ENCODE results near the gene TXNL1.

TXNL1 gene

DNA sequence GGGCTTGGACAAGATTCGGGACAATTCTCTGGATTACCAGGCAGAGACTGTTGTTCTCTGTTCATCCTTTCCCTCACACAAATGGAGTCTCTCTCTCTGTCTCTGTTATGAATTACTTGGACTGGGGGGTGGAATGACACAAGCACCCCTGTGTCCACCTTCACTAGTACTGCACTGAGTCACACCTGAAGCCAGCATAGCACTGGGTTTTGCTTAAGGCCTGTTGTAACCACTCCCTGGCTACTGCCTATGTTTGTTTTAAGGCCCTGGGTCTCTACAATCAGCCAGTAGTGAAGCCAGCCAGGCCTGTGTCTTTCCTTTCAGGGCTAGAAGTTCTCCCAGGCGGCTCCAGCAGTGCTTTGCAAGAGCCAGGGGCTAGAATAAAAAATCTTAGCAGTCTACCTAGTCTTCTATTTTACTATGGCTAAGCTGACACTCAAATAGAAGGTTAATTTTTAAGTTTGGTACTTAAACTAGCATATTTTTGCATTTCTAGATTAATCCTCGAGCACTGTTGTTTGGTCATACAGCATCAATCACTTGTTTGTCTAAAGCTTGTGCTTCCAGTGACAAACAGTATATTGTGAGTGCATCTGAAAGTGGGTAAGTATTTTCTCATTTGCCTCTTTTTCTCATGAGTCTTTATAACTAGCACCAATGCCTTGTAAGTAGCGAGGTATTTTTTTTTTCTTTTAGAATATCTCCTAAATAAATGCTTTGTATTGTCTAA is 40.6 kb upstream of the TXNL1 start:
- no peak for ATAC-seq
- TF ChIP-seq, protein P1, sequence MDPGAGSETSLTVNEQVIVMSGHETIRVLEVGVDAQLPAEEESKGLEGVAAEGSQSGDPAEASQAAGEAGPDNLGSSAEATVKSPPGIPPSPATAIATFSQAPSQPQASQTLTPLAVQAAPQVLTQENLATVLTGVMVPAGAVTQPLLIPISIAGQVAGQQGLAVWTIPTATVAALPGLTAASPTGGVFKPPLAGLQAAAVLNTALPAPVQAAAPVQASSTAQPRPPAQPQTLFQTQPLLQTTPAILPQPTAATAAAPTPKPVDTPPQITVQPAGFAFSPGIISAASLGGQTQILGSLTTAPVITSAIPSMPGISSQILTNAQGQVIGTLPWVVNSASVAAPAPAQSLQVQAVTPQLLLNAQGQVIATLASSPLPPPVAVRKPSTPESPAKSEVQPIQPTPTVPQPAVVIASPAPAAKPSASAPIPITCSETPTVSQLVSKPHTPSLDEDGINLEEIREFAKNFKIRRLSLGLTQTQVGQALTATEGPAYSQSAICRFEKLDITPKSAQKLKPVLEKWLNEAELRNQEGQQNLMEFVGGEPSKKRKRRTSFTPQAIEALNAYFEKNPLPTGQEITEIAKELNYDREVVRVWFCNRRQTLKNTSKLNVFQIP (CRISPR knock-in tag; IDR thresholded peaks at IDR 0.05; ENCODE audit: borderline replicate concordance, low read depth): no peak
- no peak for TF ChIP-seq OSR1 (CRISPR knock-in tag; IDR thresholded peaks at IDR 0.05)

DNA sequence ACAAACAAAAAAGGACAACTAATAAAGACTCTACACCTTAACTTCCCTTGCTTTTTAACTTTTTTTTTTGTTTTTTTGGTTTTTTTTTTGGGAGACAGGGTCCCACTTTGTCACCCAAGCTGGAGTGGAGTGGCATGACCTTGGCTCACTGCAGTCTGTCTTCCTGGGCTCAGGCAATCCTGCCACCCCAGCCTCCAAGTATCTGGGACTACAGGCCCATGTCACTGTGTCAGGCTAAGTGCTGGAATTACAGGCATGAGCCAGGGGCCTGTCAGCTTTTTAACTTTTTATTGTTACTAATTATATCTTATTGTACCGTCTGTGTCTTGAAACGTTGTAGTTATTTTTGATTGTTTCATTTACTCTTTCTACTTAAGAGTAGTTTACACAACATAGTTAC is 38.2 kb upstream of the TXNL1 start:
- TF ChIP-seq ZFP30 (CRISPR knock-in tag; IDR thresholded peaks at IDR 0.05): no peak
- TF ChIP-seq CREB5 (CRISPR knock-in tag; IDR thresholded peaks at IDR 0.05; ENCODE audit: low read depth): no peak
- TF ChIP-seq TOX (CRISPR knock-in tag; IDR thresholded peaks at IDR 0.05; ENCODE audit: borderline replicate concordance): no peak
- no peak for TF ChIP-seq PATZ1 (CRISPR knock-in tag; IDR thresholded peaks at IDR 0.05; ENCODE audit: borderline replicate concordance)
- no peak for TF ChIP-seq ZNF70 (CRISPR knock-in tag; IDR thresholded peaks at IDR 0.05)
- no peak for TF ChIP-seq ZNF8 (CRISPR knock-in tag; IDR thresholded peaks at IDR 0.05)
- TF ChIP-seq ZFP3 (CRISPR knock-in tag; IDR thresholded peaks at IDR 0.05): no peak
- no peak for TF ChIP-seq CSRNP3 (CRISPR knock-in tag; IDR thresholded peaks at IDR 0.05)
- no peak for TF ChIP-seq BACH2 (CRISPR knock-in tag; IDR thresholded peaks at IDR 0.05; ENCODE audit: borderline replicate concordance)
- no peak for TF ChIP-seq ARNTL (CRISPR knock-in tag; IDR thresholded peaks at IDR 0.05; ENCODE audit: borderline replicate concordance, low read depth)
- TF ChIP-seq ISL1 (CRISPR knock-in tag; IDR thresholded peaks at IDR 0.05): no peak
- no peak for TF ChIP-seq TCF4 (CRISPR knock-in tag; IDR thresholded peaks at IDR 0.05; ENCODE audit: borderline replicate concordance)
- no peak for ATAC-seq

DNA sequence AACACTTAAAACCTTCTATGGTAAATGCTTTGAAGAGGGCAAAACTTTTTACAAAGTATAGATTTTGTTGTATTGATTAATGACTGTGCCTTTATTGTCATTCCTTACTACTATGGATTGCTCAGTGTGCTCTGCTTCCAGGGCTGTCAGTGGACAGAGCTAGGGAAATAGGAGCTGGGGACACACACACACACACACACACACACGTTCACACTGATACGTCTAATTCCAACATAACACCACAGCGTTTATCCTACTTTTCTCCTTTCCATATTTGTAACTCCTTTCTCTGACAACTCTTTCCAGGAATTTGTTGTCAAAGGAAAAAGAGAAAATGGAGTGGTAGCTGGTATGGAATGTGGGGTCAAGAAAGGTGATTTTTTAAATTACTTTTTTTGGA is 34.6 kb upstream of the TXNL1 start:
- no peak for TF ChIP-seq ZFP3 (CRISPR knock-in tag; IDR thresholded peaks at IDR 0.05)
- ATAC-seq: no peak

DNA sequence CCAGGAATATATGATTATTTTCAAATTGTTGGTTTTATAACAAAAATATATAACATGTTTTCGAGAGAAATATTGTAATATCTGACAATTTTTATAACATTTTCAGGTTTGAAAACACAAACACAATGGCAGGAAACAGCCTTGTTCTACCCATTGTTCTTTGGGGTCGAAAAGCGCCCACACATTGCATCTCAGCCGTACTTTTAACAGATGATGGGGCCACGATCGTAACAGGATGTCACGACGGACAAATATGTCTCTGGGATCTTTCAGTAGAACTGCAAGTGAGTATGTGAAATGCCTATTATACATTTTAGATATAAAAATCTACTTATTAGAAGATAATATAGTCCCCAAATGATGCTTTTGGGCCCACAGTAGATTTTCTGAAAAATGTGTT is 34.0 kb upstream of the TXNL1 start:
- TF ChIP-seq ZNF8 (CRISPR knock-in tag; IDR thresholded peaks at IDR 0.05): no peak
- TF ChIP-seq CSRNP3 (CRISPR knock-in tag; IDR thresholded peaks at IDR 0.05): no peak
- TF ChIP-seq CSDC2 (CRISPR knock-in tag; IDR thresholded peaks at IDR 0.05): no peak
- no peak for TF ChIP-seq ZNF70 (CRISPR knock-in tag; IDR thresholded peaks at IDR 0.05)
- no peak for TF ChIP-seq RARB (CRISPR knock-in tag; IDR thresholded peaks at IDR 0.05)
- no peak for TF ChIP-seq SNAI2 (CRISPR knock-in tag; IDR thresholded peaks at IDR 0.05)
- no peak for TF ChIP-seq BACH2 (CRISPR knock-in tag; IDR thresholded peaks at IDR 0.05; ENCODE audit: borderline replicate concordance)
- no peak for TF ChIP-seq ZFP30 (CRISPR knock-in tag; IDR thresholded peaks at IDR 0.05)
- TF ChIP-seq TCF4 (CRISPR knock-in tag; IDR thresholded peaks at IDR 0.05; ENCODE audit: borderline replicate concordance): no peak
- TF ChIP-seq TOX (CRISPR knock-in tag; IDR thresholded peaks at IDR 0.05; ENCODE audit: borderline replicate concordance): no peak
- TF ChIP-seq OSR1 (CRISPR knock-in tag; IDR thresholded peaks at IDR 0.05): no peak
- no peak for TF ChIP-seq ZC3H10 (CRISPR knock-in tag; IDR thresholded peaks at IDR 0.05)
- no peak for TF ChIP-seq ARNTL (CRISPR knock-in tag; IDR thresholded peaks at IDR 0.05; ENCODE audit: borderline replicate concordance, low read depth)
- TF ChIP-seq ESRRG (CRISPR knock-in tag; IDR thresholded peaks at IDR 0.05): no peak
- no peak for TF ChIP-seq ZNF565 (CRISPR knock-in tag; conservative IDR thresholded peaks at IDR 0.05; ENCODE audit: low read depth)
- TF ChIP-seq GLIS3 (CRISPR knock-in tag; IDR thresholded peaks at IDR 0.05): no peak
- TF ChIP-seq, protein P2, sequence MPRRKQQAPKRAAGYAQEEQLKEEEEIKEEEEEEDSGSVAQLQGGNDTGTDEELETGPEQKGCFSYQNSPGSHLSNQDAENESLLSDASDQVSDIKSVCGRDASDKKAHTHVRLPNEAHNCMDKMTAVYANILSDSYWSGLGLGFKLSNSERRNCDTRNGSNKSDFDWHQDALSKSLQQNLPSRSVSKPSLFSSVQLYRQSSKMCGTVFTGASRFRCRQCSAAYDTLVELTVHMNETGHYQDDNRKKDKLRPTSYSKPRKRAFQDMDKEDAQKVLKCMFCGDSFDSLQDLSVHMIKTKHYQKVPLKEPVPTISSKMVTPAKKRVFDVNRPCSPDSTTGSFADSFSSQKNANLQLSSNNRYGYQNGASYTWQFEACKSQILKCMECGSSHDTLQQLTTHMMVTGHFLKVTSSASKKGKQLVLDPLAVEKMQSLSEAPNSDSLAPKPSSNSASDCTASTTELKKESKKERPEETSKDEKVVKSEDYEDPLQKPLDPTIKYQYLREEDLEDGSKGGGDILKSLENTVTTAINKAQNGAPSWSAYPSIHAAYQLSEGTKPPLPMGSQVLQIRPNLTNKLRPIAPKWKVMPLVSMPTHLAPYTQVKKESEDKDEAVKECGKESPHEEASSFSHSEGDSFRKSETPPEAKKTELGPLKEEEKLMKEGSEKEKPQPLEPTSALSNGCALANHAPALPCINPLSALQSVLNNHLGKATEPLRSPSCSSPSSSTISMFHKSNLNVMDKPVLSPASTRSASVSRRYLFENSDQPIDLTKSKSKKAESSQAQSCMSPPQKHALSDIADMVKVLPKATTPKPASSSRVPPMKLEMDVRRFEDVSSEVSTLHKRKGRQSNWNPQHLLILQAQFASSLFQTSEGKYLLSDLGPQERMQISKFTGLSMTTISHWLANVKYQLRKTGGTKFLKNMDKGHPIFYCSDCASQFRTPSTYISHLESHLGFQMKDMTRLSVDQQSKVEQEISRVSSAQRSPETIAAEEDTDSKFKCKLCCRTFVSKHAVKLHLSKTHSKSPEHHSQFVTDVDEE (CRISPR knock-in tag; IDR thresholded peaks at IDR 0.05): no peak
- TF ChIP-seq PPARA (CRISPR knock-in tag; IDR thresholded peaks at IDR 0.05; ENCODE audit: borderline replicate concordance): no peak
- no peak for TF ChIP-seq ZFP3 (CRISPR knock-in tag; IDR thresholded peaks at IDR 0.05)
- no peak for TF ChIP-seq ISL1 (CRISPR knock-in tag; IDR thresholded peaks at IDR 0.05)
- no peak for ATAC-seq

Measured in SK-N-SH treated with all-trans-retinoic acid at 6 μM for 48 hours (cell line).